SJSA1 (cell line): Measurements from ENCODE around the gene GNAO1. TPM values are rescaled to one million over a fixed set of nuclear protein-coding genes. Genes with fewer than 3 reads are reported as not detected.

ENCODE experiments used
- DNase-seq, 2 experiments: peaks; one replicate each; pipeline ENCODE4 v3.0.0-alpha.2; 2015 to 2020; ENCODE audit warnings: low spot score in 2 of 2, low read depth in 1 of 2
- H3K27ac ChIP-seq: fragments of 250-450 bp; sonication (Bioruptor Pico); 2 replicates; pipeline ENCODE4 v1.5.1; 2020; ENCODE audit warnings: mild to moderate bottlenecking, moderate library complexity
- H3K27me3 ChIP-seq: fragments of 250-450 bp; sonication (Bioruptor Pico); replicated peaks from 2 replicates; pipeline ENCODE4 v1.5.1; 2020; ENCODE audit warnings: mild to moderate bottlenecking, moderate library complexity
- H3K36me3 ChIP-seq: fragments of 250-450 bp; sonication (Bioruptor Pico); 2 replicates; pipeline ENCODE4 v1.5.1; 2020; ENCODE audit warnings: mild to moderate bottlenecking
- H3K4me1 ChIP-seq: fragments of 250-450 bp; sonication (Bioruptor Pico); replicated peaks from 2 replicates; pipeline ENCODE4 v1.6.1; 2021; ENCODE audit warnings: mild to moderate bottlenecking
- H3K4me3 ChIP-seq: fragments of 250-450 bp; sonication (Bioruptor Pico); 2 replicates; pipeline ENCODE4 v1.5.1; 2020; ENCODE audit warnings: mild to moderate bottlenecking
- H3K9me3 ChIP-seq: fragments of 250-450 bp; sonication (Bioruptor Pico); replicated peaks from 2 replicates; pipeline ENCODE4 v1.5.1; 2020; ENCODE audit warnings: mild to moderate bottlenecking
- total RNA-seq: library from RNA; depleted of rRNA; stranded (reverse); fragments of >200 nt; shearing (Covaris generic); gene quantifications from 2 replicates; pipeline ENCODE4 v1.2.3, GENCODE V29; 2014

GNAO1 gene
- total RNA-seq, 1 experiment from 2014 or later, result 5.1 TPM

GRCh38 chr16:56348168-56349085, 157.1 kb downstream of the GNAO1 start:
- H3K4me3 ChIP-seq, result no peak overlapping the region
- no peak overlapping the region for H3K27ac ChIP-seq
- H3K9me3 ChIP-seq, result no peaks in the 10 kb centered on the region
- no peaks in the 10 kb centered on the region; the same call in 1 of the 2 replicates for H3K36me3 ChIP-seq
- DNase-seq, result no peak
- H3K27me3 ChIP-seq, result no peaks in the 10 kb centered on the region
- H3K4me1 ChIP-seq, result peaks cover 8% of the 10 kb centered on the region; the same call in 1 of the 2 replicates

GRCh38 chr16:56349086-56349415, 157.8 kb downstream of the GNAO1 start:
- Histone ChIP-seq H3K27ac (no peak overlapping the region), H3K27me3 (no peaks in the 10 kb centered on the region), H3K4me1 (peaks cover 3% of the 10 kb centered on the region; the same call in 1 of the 2 replicates), H3K9me3 (no peaks in the 10 kb centered on the region), H3K4me3 (no peak overlapping the region), H3K36me3 (no peaks in the 10 kb centered on the region; the same call in 1 of the 2 replicates)
- no peak for DNase-seq

DNA sequence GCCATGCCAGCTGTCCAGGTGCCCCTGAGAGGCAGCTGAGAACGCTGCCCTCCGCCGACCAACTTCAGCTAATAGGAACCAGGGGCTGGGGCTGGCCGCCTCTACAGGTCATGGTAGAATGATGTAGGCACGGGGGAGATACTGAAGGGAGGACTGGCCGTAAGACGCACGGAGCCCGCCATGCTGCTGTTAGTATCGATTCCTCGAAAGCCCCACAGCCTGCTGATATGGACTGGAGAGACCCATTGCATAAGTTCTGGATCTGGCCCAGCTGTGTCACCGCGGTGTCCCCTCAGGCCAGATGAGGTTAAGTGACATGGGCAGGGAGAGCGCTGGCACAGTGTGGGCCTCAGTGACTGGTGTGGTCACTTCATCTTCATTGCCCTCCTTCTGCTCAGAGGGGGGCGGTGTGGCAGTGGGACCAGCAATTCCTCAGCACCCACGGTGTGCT, 158.4 kb downstream of the GNAO1 start:
- H3K4me3 ChIP-seq, result no peak overlapping the region
- no peaks in the 10 kb centered on the region for H3K9me3 ChIP-seq
- DNase-seq, result no peak
- H3K27ac ChIP-seq, result no peak overlapping the region
- H3K4me1 ChIP-seq, result no peaks in the 10 kb centered on the region
- no peaks in the 10 kb centered on the region; the same call in 1 of the 2 replicates for H3K36me3 ChIP-seq
- no peaks in the 10 kb centered on the region for H3K27me3 ChIP-seq

DNA sequence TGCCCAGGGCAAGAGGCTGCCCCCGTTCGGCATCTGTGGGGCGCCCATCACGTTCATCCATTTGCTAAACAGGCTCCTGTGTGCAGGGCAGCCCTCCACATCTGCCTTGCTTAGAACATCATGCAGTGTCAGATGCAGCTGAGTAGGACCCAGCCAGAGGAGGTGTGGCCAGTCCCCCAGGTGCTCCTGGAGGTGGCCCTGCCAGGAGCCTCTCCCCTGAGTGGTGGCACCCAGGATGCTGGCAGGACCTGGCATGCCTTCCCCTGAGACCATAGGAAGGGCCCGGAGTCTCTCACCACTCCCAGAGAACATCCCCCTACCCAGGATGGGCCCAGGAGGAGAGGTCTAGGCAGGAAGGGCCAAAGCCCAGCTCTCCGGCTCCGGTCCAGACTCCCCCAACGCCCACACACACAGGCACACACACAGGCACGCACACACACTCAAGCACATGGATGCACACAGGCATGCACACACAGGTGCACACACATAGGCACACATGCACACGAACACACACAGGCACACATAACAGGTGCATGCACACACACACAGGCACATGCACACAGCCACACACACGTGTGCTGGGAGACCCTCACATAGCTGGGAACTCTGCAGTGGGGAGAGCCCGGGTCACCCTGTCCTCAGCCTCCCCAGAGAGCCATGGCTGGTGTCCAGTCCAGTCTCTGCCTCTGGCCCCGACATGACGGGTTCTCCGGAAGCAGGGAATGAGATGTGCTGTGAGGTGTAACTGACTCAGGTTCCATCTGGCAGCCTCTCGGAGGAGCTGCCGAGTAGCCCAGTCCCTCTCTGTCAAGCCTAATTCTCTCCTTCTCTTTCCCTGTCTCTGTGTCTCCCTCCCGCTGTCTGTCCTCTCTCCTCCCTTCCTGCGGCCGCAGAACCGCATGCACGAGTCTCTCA, 159.5 kb downstream of the GNAO1 start:
- H3K4me3 ChIP-seq, result no peak overlapping the region
- DNase-seq, result no peak
- H3K36me3 ChIP-seq, result no peaks in the 10 kb centered on the region
- H3K27ac ChIP-seq, result no peak overlapping the region
- no peaks in the 10 kb centered on the region for H3K27me3 ChIP-seq
- no peaks in the 10 kb centered on the region for H3K9me3 ChIP-seq
- H3K4me1 ChIP-seq, result peaks cover 6% of the 10 kb centered on the region

GRCh38 chr16:56351481-56351880, 160.2 kb downstream of the GNAO1 start:
- no peak for DNase-seq
- Histone ChIP-seq H3K27me3 (no peaks in the 10 kb centered on the region), H3K4me3 (no peak overlapping the region), H3K27ac (no peak overlapping the region), H3K36me3 (no peaks in the 10 kb centered on the region), H3K4me1 (peaks cover 13% of the 10 kb centered on the region), H3K9me3 (no peaks in the 10 kb centered on the region)

- Histone ChIP-seq H3K9me3 (no peaks in the 10 kb centered on the region), H3K27ac (no peak overlapping the region), H3K4me3 (no peak overlapping the region), H3K27me3 (no peaks in the 10 kb centered on the region), H3K4me1 (peaks cover 16% of the 10 kb centered on the region), H3K36me3 (no peaks in the 10 kb centered on the region)
- peak in 1 of 2 experiments; percentile 17 for DNase-seq
Measured at GRCh38 chr16:56352351-56353053, 161.2 kb downstream of the GNAO1 start.

- Histone ChIP-seq H3K4me3 (no peak overlapping the region), H3K4me1 (peaks cover 23% of the 10 kb centered on the region), H3K27ac (no peak overlapping the region), H3K9me3 (no peaks in the 10 kb centered on the region), H3K36me3 (no peaks in the 10 kb centered on the region), H3K27me3 (no peaks in the 10 kb centered on the region)
- peak in 1 of 2 experiments; percentile 35 for DNase-seq
Measured at GRCh38 chr16:56353054-56353921, 162.0 kb downstream of the GNAO1 start.

DNA sequence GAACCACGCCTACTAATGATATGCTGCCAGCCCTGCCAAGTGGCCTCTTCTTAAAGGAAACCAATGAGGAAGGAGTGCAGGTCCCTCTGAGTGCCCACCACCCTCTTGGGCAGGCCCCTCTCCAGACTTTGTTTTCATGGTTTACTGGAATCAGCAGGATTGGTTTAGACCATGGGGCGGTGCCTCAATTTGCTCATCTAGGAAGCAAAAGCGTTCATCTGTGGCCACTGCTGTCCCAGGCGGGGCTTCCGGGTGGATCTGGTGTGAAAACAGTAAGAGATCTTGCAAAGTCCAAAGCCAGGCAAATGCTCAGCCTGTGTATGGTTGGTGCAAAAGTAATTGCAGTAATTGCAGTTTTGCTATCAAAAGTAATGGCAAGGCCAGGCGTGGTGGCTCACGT, 162.7 kb downstream of the GNAO1 start:
- Histone ChIP-seq H3K27me3 (no peaks in the 10 kb centered on the region), H3K27ac (no peak overlapping the region), H3K4me3 (no peak overlapping the region), H3K36me3 (no peaks in the 10 kb centered on the region), H3K9me3 (no peaks in the 10 kb centered on the region), H3K4me1 (peaks cover 23% of the 10 kb centered on the region)
- peak in 1 of 2 experiments; percentile 24 for DNase-seq

- DNase-seq, result peak in 1 of 2 experiments; percentile 37
- Histone ChIP-seq H3K27me3 (no peaks in the 10 kb centered on the region), H3K4me1 (peaks cover 23% of the 10 kb centered on the region), H3K27ac (no peak overlapping the region), H3K9me3 (no peaks in the 10 kb centered on the region), H3K36me3 (no peaks in the 10 kb centered on the region), H3K4me3 (no peak overlapping the region)
Measured at GRCh38 chr16:56354746-56355145, 163.5 kb downstream of the GNAO1 start.

- H3K4me3 ChIP-seq, result no peak overlapping the region
- DNase-seq, result peak in 1 of 2 experiments; percentile 26
- peaks cover 23% of the 10 kb centered on the region for H3K4me1 ChIP-seq
- no peaks in the 10 kb centered on the region for H3K27me3 ChIP-seq
- no peaks in the 10 kb centered on the region for H3K9me3 ChIP-seq
- H3K27ac ChIP-seq, result no peak overlapping the region
- no peaks in the 10 kb centered on the region for H3K36me3 ChIP-seq
Measured at GRCh38 chr16:56355221-56355620, 163.9 kb downstream of the GNAO1 start.

DNA sequence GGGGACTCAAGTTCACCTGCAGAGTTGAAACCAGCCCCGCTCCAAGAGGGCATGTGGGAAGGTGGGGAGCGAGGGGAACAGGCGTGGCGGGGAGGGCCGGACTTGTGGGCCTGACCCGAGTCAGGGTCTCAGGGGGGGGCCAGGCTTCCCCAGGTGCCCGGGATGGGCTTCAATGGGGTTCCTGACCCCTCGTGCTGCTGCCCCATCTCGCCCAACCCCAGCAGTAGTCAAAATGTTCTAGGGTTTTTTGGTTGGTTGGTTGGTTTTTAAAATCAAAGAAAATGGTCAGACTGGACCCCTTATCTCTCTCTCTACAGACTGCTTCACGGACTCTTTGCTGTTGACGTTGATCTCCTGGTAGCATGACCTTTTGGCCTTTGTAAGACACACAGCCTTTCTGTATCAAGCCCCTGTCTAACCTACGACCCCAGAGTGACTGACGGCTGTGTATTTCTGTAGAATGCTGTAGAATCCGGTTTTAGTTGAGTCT, 164.5 kb downstream of the GNAO1 start:
- H3K4me3 ChIP-seq, result peak overlapping the region; percentile 26
- no peaks in the 10 kb centered on the region for H3K9me3 ChIP-seq
- H3K4me1 ChIP-seq, result peaks cover 23% of the 10 kb centered on the region
- peak in 1 of 2 experiments; percentile 38 for DNase-seq
- 0 out of 2 replicates have a peak, but pooled peaks cover 2% of the 10 kb centered on the region for H3K36me3 ChIP-seq
- no peaks in the 10 kb centered on the region for H3K27me3 ChIP-seq
- H3K27ac ChIP-seq, result peak overlapping the region; percentile 88
